SK-N-SH (cell line): ENCODE measurements around the gene DIO3. TPM values are rescaled to one million over a fixed set of nuclear protein-coding genes. Genes with fewer than 3 reads are reported as not detected.

Experiments used
- CTCF ChIA-PET: fragments of 300-600, 350-600 bp; formaldehyde crosslinking; extraction: SDS; loops from one replicate; lab custom pipeline; 2021; lab: Yijun Ruan, JAX
- POLR2A ChIA-PET: fragments of 350-600 bp; sonication (Branson Sonifier 250); formaldehyde crosslinking; extraction: SDS; loops from one replicate; lab custom pipeline; 2020; ENCODE audit warnings: antibody characterized with exemption, inconsistent platforms; lab: Yijun Ruan, JAX
- DNase-seq: peaks from one replicate; pipeline ENCODE4 v3.0.0; 2012
- H2AFZ ChIP-seq: fragments of 200-600 bp; sonication (generic); 2 replicates; pipeline ENCODE4 v1.8.1; 2016; ENCODE audit warnings: antibody characterized with exemption, mild to moderate bottlenecking, low read depth
- H3F3A ChIP-seq: fragments of 200-600 bp; sonication (generic); replicated peaks from 2 replicates; pipeline ENCODE3; 2016; ENCODE audit warnings: antibody characterized with exemption, mild to moderate bottlenecking; ENCODE audit not compliant: insufficient read depth
- H3K27ac ChIP-seq, 2 experiments: fragments of 200-500 bp in 1 of 2; fragments of 200-600 bp in 1 of 2; sonication (Bioruptor generic) in 1 of 2; sonication (generic), shearing (Covaris generic) in 1 of 2; 2 replicates each; pipeline versions ENCODE4 v1.5.1 to v1.6.1; 2014 to 2016; ENCODE audit warnings: low read depth in 2 of 2, inconsistent platforms in 1 of 2, low read length in 1 of 2, mild to moderate bottlenecking in 1 of 2, mixed read lengths in 1 of 2
- H3K27me3 ChIP-seq: fragments of 200-600 bp; sonication (generic), shearing (Covaris generic); 2 replicates; pipeline ENCODE4 v1.6.1; 2016; ENCODE audit warnings: mixed run types; ENCODE audit not compliant: insufficient read depth
- H3K36me3 ChIP-seq, 2 experiments: fragments of 200-500 bp in 1 of 2; fragments of 200-600 bp in 1 of 2; sonication (Bioruptor generic) in 1 of 2; sonication (generic) in 1 of 2; replicated peaks in 1 of 2; 2 replicates each; pipeline versions ENCODE3 to v1.5.1; 2014 to 2016; ENCODE audit warnings: low read length in 1 of 2, mild to moderate bottlenecking in 1 of 2; ENCODE audit not compliant: insufficient read depth in 2 of 2, control insufficient read depth in 1 of 2
- H3K4me1 ChIP-seq, 2 experiments: fragments of 200-500 bp in 1 of 2; fragments of 200-600 bp in 1 of 2; sonication (Bioruptor generic) in 1 of 2; sonication (generic), shearing (Covaris generic) in 1 of 2; 2 replicates each; pipeline versions ENCODE4 v1.5.1 to v1.6.1; 2014 to 2016; ENCODE audit warnings: low read depth in 1 of 2, low read length in 1 of 2, mixed run types in 1 of 2; ENCODE audit not compliant: insufficient read depth in 2 of 2, control insufficient read depth in 1 of 2
- H3K4me2 ChIP-seq: fragments of 200-600 bp; sonication (generic), shearing (Covaris generic); 2 replicates; pipeline ENCODE4 v1.6.1; 2017; ENCODE audit warnings: mixed run types
- H3K4me3 ChIP-seq, 2 experiments: fragments of 200-500 bp in 1 of 2; fragments of 200-600 bp in 1 of 2; sonication (Bioruptor generic) in 1 of 2; sonication (generic), shearing (Covaris generic) in 1 of 2; 2 replicates each; pipeline versions ENCODE4 v1.5.1 to v1.8.1; 2014 to 2016; ENCODE audit warnings: low read depth in 2 of 2, inconsistent platforms in 1 of 2, low read length in 1 of 2, mild to moderate bottlenecking in 1 of 2, mixed read lengths in 1 of 2, moderate library complexity in 1 of 2
- H3K79me2 ChIP-seq: fragments of 200-600 bp; sonication (generic); 2 replicates; pipeline ENCODE4 v1.8.1; 2017; ENCODE audit warnings: mild to moderate bottlenecking; ENCODE audit not compliant: insufficient read depth
- H3K9ac ChIP-seq: fragments of 200-600 bp; sonication (generic); 2 replicates; pipeline ENCODE4 v1.6.1; 2017; ENCODE audit warnings: mixed run types
- H3K9me2 ChIP-seq: fragments of 200-600 bp; sonication (generic); 2 replicates; pipeline ENCODE4 v1.6.1; 2017; ENCODE audit warnings: mixed run types
- H3K9me3 ChIP-seq: fragments of 200-600 bp; sonication (generic); 2 replicates; pipeline ENCODE4 v1.6.1; 2017; ENCODE audit warnings: mixed run types, mild to moderate bottlenecking, moderate library complexity
- H4K20me1 ChIP-seq: fragments of 200-600 bp; sonication (generic); 2 replicates; pipeline ENCODE4 v1.6.1; 2017; ENCODE audit warnings: mild to moderate bottlenecking, mixed run types; ENCODE audit not compliant: insufficient read depth
- CHD2 ChIP-seq: fragments of 150-350 bp; IDR thresholded peaks from 2 replicates; pipeline ENCODE4 v1.6.1; 2018; ENCODE audit warnings: low read length; ENCODE audit not compliant: partially characterized antibody
- ELF1 ChIP-seq: IDR thresholded peaks from 2 replicates; pipeline ENCODE4 v1.4.0; 2012
- EP300 ChIP-seq, 2 experiments: IDR thresholded peaks; 2 replicates each; pipeline versions ENCODE4 v1.4.0 to v1.6.1; 2012; ENCODE audit warnings: borderline replicate concordance in 1 of 2, low read depth in 1 of 2, low read length in 1 of 2
- GABPA ChIP-seq: IDR thresholded peaks from 2 replicates; pipeline ENCODE4 v1.4.0; 2012; ENCODE audit warnings: low read depth, mild to moderate bottlenecking
- GATA2 ChIP-seq: sonication (generic); formaldehyde crosslinking; IDR thresholded peaks from 2 replicates; pipeline ENCODE4 v1.5.0; 2020; ENCODE audit warnings: mild to moderate bottlenecking, missing genetic modification reagents
- MEF2A ChIP-seq: IDR thresholded peaks from 2 replicates; pipeline ENCODE4 v1.4.0; 2012; ENCODE audit warnings: low read depth, borderline replicate concordance
- MXI1 ChIP-seq: IDR thresholded peaks from 2 replicates; pipeline ENCODE4 v1.6.1; 2012; ENCODE audit warnings: mild to moderate bottlenecking, low read depth, low read length, improper control_type of control experiment
- YY1 ChIP-seq: IDR thresholded peaks from 2 replicates; pipeline ENCODE4 v1.4.0; 2012; ENCODE audit warnings: low read depth, mild to moderate bottlenecking
- WGBS: methylation state at CpG from one replicate; pipeline ENCODE4 v1.1.6; 2017; ENCODE audit warnings: low lambda C conversion rate; 5-methylcytosine and 5-hydroxymethylcytosine counted together
- polyA plus RNA-seq, 3 experiments: library from polyadenylated mRNA; depleted of rRNA; stranded (reverse); fragments of >200 nt; gene quantifications; 2 replicates each; pipeline ENCODE4 v1.2.3, GENCODE V29; 2012
- TF ChIP-seq, protein P1 (sequence below): IDR thresholded peaks from 2 replicates; pipeline ENCODE4 v1.6.1; 2012; ENCODE audit warnings: mild to moderate bottlenecking, low read depth, low read length, moderate library complexity
- TF ChIP-seq, protein P2 (sequence below): fragments of 200-600 bp; sonication (generic); IDR thresholded peaks from 2 replicates; pipeline ENCODE4 v1.6.1; 2017; ENCODE audit warnings: antibody characterized with exemption, mild to moderate bottlenecking, moderate library complexity
- TF ChIP-seq, protein P3 (sequence below): IDR thresholded peaks from 2 replicates; pipeline ENCODE4 v1.4.0; 2012; ENCODE audit warnings: low read depth, borderline replicate concordance
- TF ChIP-seq, protein P4 (sequence below): IDR thresholded peaks from 2 replicates; pipeline ENCODE4; 2012
- TF ChIP-seq, protein P5 (sequence below): fragments of 150-350 bp; IDR thresholded peaks from 2 replicates; pipeline ENCODE4 v1.6.1; 2016; ENCODE audit warnings: mild to moderate bottlenecking, low read depth, low read length
- TF ChIP-seq, protein P6 (sequence below): IDR thresholded peaks from 2 replicates; pipeline ENCODE4 v1.4.0; 2012; ENCODE audit warnings: low read depth, borderline replicate concordance

The DIO3 gene
- polyA plus RNA-seq, 1 of the 3 experiments (the other 2 are of a cell fraction), result not detected

DNA sequence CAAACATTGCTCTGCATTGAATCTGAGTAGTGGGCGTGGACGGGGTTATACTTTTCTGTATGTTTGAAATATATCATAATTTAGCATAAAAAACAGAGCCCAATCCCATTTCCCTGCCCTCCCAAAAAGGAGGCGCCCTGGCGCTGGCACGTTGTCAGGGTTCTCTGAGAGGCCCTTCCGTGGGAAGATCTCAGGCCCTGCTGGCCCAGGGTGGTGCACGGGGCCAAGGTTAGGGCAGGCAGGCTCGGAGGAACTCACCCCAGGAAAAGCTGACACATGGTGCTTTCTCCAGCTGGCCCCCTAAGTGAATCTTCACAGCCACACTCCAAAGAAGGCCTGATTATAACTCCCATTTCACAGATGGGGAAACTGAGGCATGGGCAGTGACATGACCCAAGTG, 17.2 kb downstream of the DIO3 start:
- no peak overlapping the region for H2AFZ ChIP-seq
- H3K36me3 ChIP-seq, result no peaks in the 10 kb centered on the region
- DNase-seq, result no peak
- H3K27me3 ChIP-seq, result no peaks in the 10 kb centered on the region
- no peaks in the 10 kb centered on the region for H3F3A ChIP-seq
- no peaks in the 10 kb centered on the region for H3K79me2 ChIP-seq
- 71% methylated on average over 7 of the region's 8 CpGs for WGBS
- no peak overlapping the region for H3K9ac ChIP-seq
- H3K9me3 ChIP-seq, result no peaks in the 10 kb centered on the region
- ChIA-PET CTCF (interaction anchor here (1.1 to 2.2 kb wide), 2 partner anchors 14 to 49 kb away, joined by 4 to 9 read pairs; no protein-coding TSS in a partner anchor), POLR2A (no interaction called here)
- no peak overlapping the region for H3K4me2 ChIP-seq
- H3K9me2 ChIP-seq, result no peaks in the 10 kb centered on the region
- no peaks in the 10 kb centered on the region for H4K20me1 ChIP-seq
- TF ChIP-seq EP300 (IDR thresholded peaks at IDR 0.05; ENCODE audit: borderline replicate concordance in 1 of 2, low read depth in 1 of 2, low read length in 1 of 2) (no peak), MXI1 (no peak), MEF2A (no peak), ELF1 (no peak), YY1 (no peak), GATA2 (CRISPR knock-in tag) (no peak), GABPA (no peak), CHD2 (no peak)
- TF ChIP-seq, protein P1, sequence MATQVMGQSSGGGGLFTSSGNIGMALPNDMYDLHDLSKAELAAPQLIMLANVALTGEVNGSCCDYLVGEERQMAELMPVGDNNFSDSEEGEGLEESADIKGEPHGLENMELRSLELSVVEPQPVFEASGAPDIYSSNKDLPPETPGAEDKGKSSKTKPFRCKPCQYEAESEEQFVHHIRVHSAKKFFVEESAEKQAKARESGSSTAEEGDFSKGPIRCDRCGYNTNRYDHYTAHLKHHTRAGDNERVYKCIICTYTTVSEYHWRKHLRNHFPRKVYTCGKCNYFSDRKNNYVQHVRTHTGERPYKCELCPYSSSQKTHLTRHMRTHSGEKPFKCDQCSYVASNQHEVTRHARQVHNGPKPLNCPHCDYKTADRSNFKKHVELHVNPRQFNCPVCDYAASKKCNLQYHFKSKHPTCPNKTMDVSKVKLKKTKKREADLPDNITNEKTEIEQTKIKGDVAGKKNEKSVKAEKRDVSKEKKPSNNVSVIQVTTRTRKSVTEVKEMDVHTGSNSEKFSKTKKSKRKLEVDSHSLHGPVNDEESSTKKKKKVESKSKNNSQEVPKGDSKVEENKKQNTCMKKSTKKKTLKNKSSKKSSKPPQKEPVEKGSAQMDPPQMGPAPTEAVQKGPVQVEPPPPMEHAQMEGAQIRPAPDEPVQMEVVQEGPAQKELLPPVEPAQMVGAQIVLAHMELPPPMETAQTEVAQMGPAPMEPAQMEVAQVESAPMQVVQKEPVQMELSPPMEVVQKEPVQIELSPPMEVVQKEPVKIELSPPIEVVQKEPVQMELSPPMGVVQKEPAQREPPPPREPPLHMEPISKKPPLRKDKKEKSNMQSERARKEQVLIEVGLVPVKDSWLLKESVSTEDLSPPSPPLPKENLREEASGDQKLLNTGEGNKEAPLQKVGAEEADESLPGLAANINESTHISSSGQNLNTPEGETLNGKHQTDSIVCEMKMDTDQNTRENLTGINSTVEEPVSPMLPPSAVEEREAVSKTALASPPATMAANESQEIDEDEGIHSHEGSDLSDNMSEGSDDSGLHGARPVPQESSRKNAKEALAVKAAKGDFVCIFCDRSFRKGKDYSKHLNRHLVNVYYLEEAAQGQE, result no peak
- TF ChIP-seq, protein P2, sequence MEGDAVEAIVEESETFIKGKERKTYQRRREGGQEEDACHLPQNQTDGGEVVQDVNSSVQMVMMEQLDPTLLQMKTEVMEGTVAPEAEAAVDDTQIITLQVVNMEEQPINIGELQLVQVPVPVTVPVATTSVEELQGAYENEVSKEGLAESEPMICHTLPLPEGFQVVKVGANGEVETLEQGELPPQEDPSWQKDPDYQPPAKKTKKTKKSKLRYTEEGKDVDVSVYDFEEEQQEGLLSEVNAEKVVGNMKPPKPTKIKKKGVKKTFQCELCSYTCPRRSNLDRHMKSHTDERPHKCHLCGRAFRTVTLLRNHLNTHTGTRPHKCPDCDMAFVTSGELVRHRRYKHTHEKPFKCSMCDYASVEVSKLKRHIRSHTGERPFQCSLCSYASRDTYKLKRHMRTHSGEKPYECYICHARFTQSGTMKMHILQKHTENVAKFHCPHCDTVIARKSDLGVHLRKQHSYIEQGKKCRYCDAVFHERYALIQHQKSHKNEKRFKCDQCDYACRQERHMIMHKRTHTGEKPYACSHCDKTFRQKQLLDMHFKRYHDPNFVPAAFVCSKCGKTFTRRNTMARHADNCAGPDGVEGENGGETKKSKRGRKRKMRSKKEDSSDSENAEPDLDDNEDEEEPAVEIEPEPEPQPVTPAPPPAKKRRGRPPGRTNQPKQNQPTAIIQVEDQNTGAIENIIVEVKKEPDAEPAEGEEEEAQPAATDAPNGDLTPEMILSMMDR, result no peak
- TF ChIP-seq, protein P3, sequence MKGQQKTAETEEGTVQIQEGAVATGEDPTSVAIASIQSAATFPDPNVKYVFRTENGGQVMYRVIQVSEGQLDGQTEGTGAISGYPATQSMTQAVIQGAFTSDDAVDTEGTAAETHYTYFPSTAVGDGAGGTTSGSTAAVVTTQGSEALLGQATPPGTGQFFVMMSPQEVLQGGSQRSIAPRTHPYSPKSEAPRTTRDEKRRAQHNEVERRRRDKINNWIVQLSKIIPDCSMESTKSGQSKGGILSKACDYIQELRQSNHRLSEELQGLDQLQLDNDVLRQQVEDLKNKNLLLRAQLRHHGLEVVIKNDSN, result no peak
- TF ChIP-seq, protein P4, sequence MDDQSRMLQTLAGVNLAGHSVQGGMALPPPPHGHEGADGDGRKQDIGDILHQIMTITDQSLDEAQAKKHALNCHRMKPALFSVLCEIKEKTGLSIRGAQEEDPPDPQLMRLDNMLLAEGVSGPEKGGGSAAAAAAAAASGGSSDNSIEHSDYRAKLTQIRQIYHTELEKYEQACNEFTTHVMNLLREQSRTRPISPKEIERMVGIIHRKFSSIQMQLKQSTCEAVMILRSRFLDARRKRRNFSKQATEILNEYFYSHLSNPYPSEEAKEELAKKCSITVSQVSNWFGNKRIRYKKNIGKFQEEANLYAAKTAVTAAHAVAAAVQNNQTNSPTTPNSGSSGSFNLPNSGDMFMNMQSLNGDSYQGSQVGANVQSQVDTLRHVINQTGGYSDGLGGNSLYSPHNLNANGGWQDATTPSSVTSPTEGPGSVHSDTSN, result no peak
- TF ChIP-seq, protein P5, sequence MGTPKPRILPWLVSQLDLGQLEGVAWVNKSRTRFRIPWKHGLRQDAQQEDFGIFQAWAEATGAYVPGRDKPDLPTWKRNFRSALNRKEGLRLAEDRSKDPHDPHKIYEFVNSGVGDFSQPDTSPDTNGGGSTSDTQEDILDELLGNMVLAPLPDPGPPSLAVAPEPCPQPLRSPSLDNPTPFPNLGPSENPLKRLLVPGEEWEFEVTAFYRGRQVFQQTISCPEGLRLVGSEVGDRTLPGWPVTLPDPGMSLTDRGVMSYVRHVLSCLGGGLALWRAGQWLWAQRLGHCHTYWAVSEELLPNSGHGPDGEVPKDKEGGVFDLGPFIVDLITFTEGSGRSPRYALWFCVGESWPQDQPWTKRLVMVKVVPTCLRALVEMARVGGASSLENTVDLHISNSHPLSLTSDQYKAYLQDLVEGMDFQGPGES, result no peak
- TF ChIP-seq, protein P6, sequence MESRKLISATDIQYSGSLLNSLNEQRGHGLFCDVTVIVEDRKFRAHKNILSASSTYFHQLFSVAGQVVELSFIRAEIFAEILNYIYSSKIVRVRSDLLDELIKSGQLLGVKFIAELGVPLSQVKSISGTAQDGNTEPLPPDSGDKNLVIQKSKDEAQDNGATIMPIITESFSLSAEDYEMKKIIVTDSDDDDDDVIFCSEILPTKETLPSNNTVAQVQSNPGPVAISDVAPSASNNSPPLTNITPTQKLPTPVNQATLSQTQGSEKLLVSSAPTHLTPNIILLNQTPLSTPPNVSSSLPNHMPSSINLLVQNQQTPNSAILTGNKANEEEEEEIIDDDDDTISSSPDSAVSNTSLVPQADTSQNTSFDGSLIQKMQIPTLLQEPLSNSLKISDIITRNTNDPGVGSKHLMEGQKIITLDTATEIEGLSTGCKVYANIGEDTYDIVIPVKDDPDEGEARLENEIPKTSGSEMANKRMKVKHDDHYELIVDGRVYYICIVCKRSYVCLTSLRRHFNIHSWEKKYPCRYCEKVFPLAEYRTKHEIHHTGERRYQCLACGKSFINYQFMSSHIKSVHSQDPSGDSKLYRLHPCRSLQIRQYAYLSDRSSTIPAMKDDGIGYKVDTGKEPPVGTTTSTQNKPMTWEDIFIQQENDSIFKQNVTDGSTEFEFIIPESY, result no peak
- peaks cover 0 to 3% of the 10 kb centered on the region in 2 experiments; a peak in 1 of 4 replicates for H3K4me1 ChIP-seq
- H3K27ac ChIP-seq, result no peak overlapping the region
- H3K4me3 ChIP-seq, result no peak overlapping the region
